OCI-LY3 (cell line): ENCODE measurements around the gene SLC8A1.

Experiments used
- H2AFZ ChIP-seq: fragments of 200-600, 300-600 bp; shearing (Covaris generic); 2 replicates; pipeline ENCODE4 v1.6.0; 2014; ENCODE audit warnings: antibody characterized with exemption, low read depth, low read length
- H3K27ac ChIP-seq: fragments of 200-600, 300-600 bp; sonication (generic); 2 replicates; pipeline ENCODE4 v1.5.1; 2014; ENCODE audit warnings: mild to moderate bottlenecking, low read length, moderate library complexity, mixed read lengths
- H3K27me3 ChIP-seq: fragments of 200-600, 300-600 bp; sonication (generic); 2 replicates; pipeline ENCODE4 v1.6.1; 2014; ENCODE audit warnings: low read depth, low read length, mixed read lengths
- H3K36me3 ChIP-seq: fragments of 200-600, 300-600 bp; sonication (generic); replicated peaks from 2 replicates; pipeline ENCODE3; 2014; ENCODE audit warnings: low read depth, low read length, mixed read lengths
- H3K4me1 ChIP-seq: fragments of 300-600, 200-600 bp; sonication (generic); 2 replicates; pipeline ENCODE4 v1.6.1; 2014; ENCODE audit warnings: low read length, mixed read lengths
- H3K4me2 ChIP-seq: fragments of 200-600, 300-600 bp; sonication (generic); 2 replicates; pipeline ENCODE4 v1.6.1; 2014; ENCODE audit warnings: low read length, mixed read lengths
- H3K4me3 ChIP-seq: fragments of 300-600, 200-600 bp; sonication (generic); 2 replicates; pipeline ENCODE4 v1.5.1; 2014; ENCODE audit warnings: antibody characterized with exemption, mild to moderate bottlenecking, low read length, moderate library complexity
- H3K79me2 ChIP-seq: fragments of 300-600, 200-600 bp; shearing (Covaris generic); 2 replicates; pipeline ENCODE4 v1.6.1; 2014; ENCODE audit warnings: mild to moderate bottlenecking, low read length, mixed read lengths
- H3K9ac ChIP-seq: fragments of 300-600, 200-600 bp; shearing (Covaris generic); 2 replicates; pipeline ENCODE4 v1.6.0; 2014; ENCODE audit warnings: mild to moderate bottlenecking, low read length, moderate library complexity
- H3K9me3 ChIP-seq: fragments of 200-600, 300-600 bp; shearing (Covaris generic); 2 replicates; pipeline ENCODE4 v1.6.1; 2014; ENCODE audit warnings: low read length, mixed read lengths; ENCODE audit not compliant: insufficient read depth
- H4K20me1 ChIP-seq: fragments of 200-600, 300-600 bp; sonication (generic); 2 replicates; pipeline ENCODE4 v1.6.1; 2016; ENCODE audit warnings: low read length, mixed read lengths; ENCODE audit not compliant: insufficient read depth
- CTCF ChIP-seq: fragments of 200-600, 300-600 bp; sonication (generic); IDR thresholded peaks from 2 replicates; pipeline ENCODE4 v1.5.1; 2014; ENCODE audit warnings: antibody characterized with exemption, low read length, low read depth
- EZH2phosphoT487 ChIP-seq: fragments of 200-600 bp; shearing (Covaris generic); IDR thresholded peaks from 2 replicates; pipeline ENCODE4 v1.6.1; 2018; ENCODE audit warnings: antibody characterized with exemption, mixed run types, low read depth

The SLC8A1 gene

GRCh38 chr2:40244251-40244650 lies 207.6 kb downstream of the SLC8A1 start:
- no peak for TF ChIP-seq CTCF
- TF ChIP-seq EZH2phosphoT487: no peak
- no peaks in the 10 kb centered on the region for H3K27me3 ChIP-seq
- H2AFZ ChIP-seq: no peak overlapping the region
- no peak overlapping the region for H3K4me2 ChIP-seq
- no peak overlapping the region for H3K9ac ChIP-seq
- H3K4me1 ChIP-seq: no peaks in the 10 kb centered on the region
- H3K79me2 ChIP-seq: no peaks in the 10 kb centered on the region
- H3K4me3 ChIP-seq: no peak overlapping the region
- H3K36me3 ChIP-seq: no peaks in the 10 kb centered on the region
- no peaks in the 10 kb centered on the region for H3K9me3 ChIP-seq
- H3K27ac ChIP-seq: no peak overlapping the region
- no peaks in the 10 kb centered on the region for H4K20me1 ChIP-seq

GRCh38 chr2:40243581-40244187 lies 208.2 kb downstream of the SLC8A1 start:
- Histone ChIP-seq H3K36me3 (no peaks in the 10 kb centered on the region), H3K9ac (no peak overlapping the region), H4K20me1 (no peaks in the 10 kb centered on the region), H3K4me1 (no peaks in the 10 kb centered on the region), H2AFZ (no peak overlapping the region), H3K79me2 (no peaks in the 10 kb centered on the region), H3K4me3 (no peak overlapping the region), H3K27ac (no peak overlapping the region), H3K4me2 (no peak overlapping the region), H3K9me3 (no peaks in the 10 kb centered on the region), H3K27me3 (no peaks in the 10 kb centered on the region)
- TF ChIP-seq CTCF (no peak), EZH2phosphoT487 (no peak)

GRCh38 chr2:40242315-40242714 lies 209.6 kb downstream of the SLC8A1 start:
- TF ChIP-seq EZH2phosphoT487: no peak
- no peak for TF ChIP-seq CTCF
- Histone ChIP-seq H4K20me1 (no peaks in the 10 kb centered on the region), H3K4me2 (no peak overlapping the region), H2AFZ (no peak overlapping the region), H3K27me3 (no peaks in the 10 kb centered on the region), H3K9me3 (no peaks in the 10 kb centered on the region), H3K9ac (no peak overlapping the region), H3K27ac (no peak overlapping the region), H3K36me3 (no peaks in the 10 kb centered on the region), H3K4me1 (no peaks in the 10 kb centered on the region), H3K4me3 (no peak overlapping the region), H3K79me2 (no peaks in the 10 kb centered on the region)

GRCh38 chr2:40240070-40240469 lies 211.8 kb downstream of the SLC8A1 start:
- TF ChIP-seq CTCF: no peak
- no peak for TF ChIP-seq EZH2phosphoT487
- H3K4me3 ChIP-seq: no peak overlapping the region
- H3K9ac ChIP-seq: no peak overlapping the region
- no peaks in the 10 kb centered on the region for H3K36me3 ChIP-seq
- H3K27ac ChIP-seq: no peak overlapping the region
- no peak overlapping the region for H3K4me2 ChIP-seq
- H3K9me3 ChIP-seq: no peaks in the 10 kb centered on the region
- H3K79me2 ChIP-seq: no peaks in the 10 kb centered on the region
- no peaks in the 10 kb centered on the region for H3K4me1 ChIP-seq
- H3K27me3 ChIP-seq: no peaks in the 10 kb centered on the region
- no peak overlapping the region for H2AFZ ChIP-seq
- H4K20me1 ChIP-seq: no peaks in the 10 kb centered on the region
